HUES6 (cell line): ENCODE measurements around the gene PRDX5.
"Not testable (repeated sequence)": the region's sequence is repeated elsewhere in the genome, so short reads cannot be mapped to it uniquely, and the experiment has no call there.

Source experiments
- H3K27ac ChIP-seq: 2 replicates; pipeline ENCODE4 v1.7.0; 2013; ENCODE audit warnings: low read depth, mild to moderate bottlenecking, low read length, inconsistent platforms
- H3K27me3 ChIP-seq: 2 replicates; pipeline ENCODE4 v1.6.1; 2013; ENCODE audit warnings: low read length; ENCODE audit not compliant: control insufficient read depth, insufficient read depth
- H3K36me3 ChIP-seq: 2 replicates; pipeline ENCODE4 v1.6.1; 2013; ENCODE audit warnings: low read length; ENCODE audit not compliant: control insufficient read depth, insufficient read depth
- H3K4me1 ChIP-seq: 2 replicates; pipeline ENCODE4 v1.6.1; 2013; ENCODE audit warnings: low read length; ENCODE audit not compliant: control insufficient read depth, insufficient read depth
- H3K4me3 ChIP-seq: 2 replicates; pipeline ENCODE4 v1.5.1; 2013; ENCODE audit warnings: low read depth, low read length
- H3K9ac ChIP-seq: one replicate; pipeline ENCODE4 v1.6.1; 2013; ENCODE audit warnings: mild to moderate bottlenecking, low read length
- H3K9me3 ChIP-seq: 2 replicates; pipeline ENCODE4 v1.6.1; 2013; ENCODE audit warnings: low read depth, low read length; ENCODE audit not compliant: control insufficient read depth, insufficient read depth

PRDX5 gene

GRCh38 chr11:64299847-64300648 lies 17.9 kb upstream of the PRDX5 start, which contains the start of gene CATSPERZ:
Gene CATSPERZ (plus strand): TSS chr11:64300358. CDS start chr11:64300411, 53 bp downstream.
- H3K4me1 ChIP-seq, result peaks cover 15% of the 10 kb centered on the region
- H3K36me3 ChIP-seq, result no peaks in the 10 kb centered on the region
- peak within 1 kb of the TSS; percentile 50 for H3K4me3 ChIP-seq
- no peak within 1 kb of the TSS for H3K9ac ChIP-seq
- peaks cover 67% of the 10 kb centered on the region for H3K27me3 ChIP-seq
- H3K27ac ChIP-seq, result no peak within 1 kb of the TSS
- H3K9me3 ChIP-seq, result no peaks in the 10 kb centered on the region

- peaks cover 34% of the 10 kb centered on the region for H3K27me3 ChIP-seq
These were observed 14.6 kb upstream of the PRDX5 start for GRCh38 chr11:64303109-64304031.

DNA sequence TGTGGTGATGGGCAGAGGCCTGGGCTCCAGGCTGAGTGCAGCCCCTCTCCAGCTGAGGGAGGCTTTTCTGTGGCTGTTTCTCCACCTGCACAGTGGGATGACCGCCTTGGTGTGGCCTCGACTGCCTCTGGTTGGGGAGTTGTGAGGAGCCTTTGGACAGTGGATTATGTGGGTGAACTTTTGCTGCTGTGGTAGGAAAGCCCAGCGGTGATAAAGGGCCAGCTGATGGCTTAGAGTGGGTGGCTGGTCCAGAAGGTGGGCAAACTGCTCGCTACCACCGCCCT lies 13.9 kb upstream of the PRDX5 start:
- H3K36me3 ChIP-seq, result peaks cover 5% of the 10 kb centered on the region; the same call in 1 of the 2 replicates
- H3K27ac ChIP-seq, result no peak overlapping the region
- peaks cover 24% of the 10 kb centered on the region for H3K4me1 ChIP-seq
- H3K27me3 ChIP-seq, result peaks cover 28% of the 10 kb centered on the region
- H3K9ac ChIP-seq, result no peak overlapping the region
- H3K4me3 ChIP-seq, result peak overlapping the region; percentile 70
- no peaks in the 10 kb centered on the region for H3K9me3 ChIP-seq

More at GRCh38 chr11:64303109-64304031, 14.6 kb upstream of the PRDX5 start:
- no peak overlapping the region for H3K9ac ChIP-seq
- peaks cover 24% of the 10 kb centered on the region for H3K4me1 ChIP-seq
- H3K9me3 ChIP-seq, result no peaks in the 10 kb centered on the region
- H3K27ac ChIP-seq, result no peak overlapping the region
- peak overlapping the region; percentile 70; the same call in 1 of the 2 replicates for H3K4me3 ChIP-seq
- H3K36me3 ChIP-seq, result peaks cover 5% of the 10 kb centered on the region; the same call in 1 of the 2 replicates

GRCh38 chr11:64304316-64305072 lies 13.4 kb upstream of the PRDX5 start:
- peaks cover 24% of the 10 kb centered on the region for H3K4me1 ChIP-seq
- peak overlapping the region; percentile 90 for H3K27ac ChIP-seq
- H3K27me3 ChIP-seq, result peaks cover 23% of the 10 kb centered on the region
- H3K4me3 ChIP-seq, result peak overlapping the region; percentile 70
- peaks cover 5% of the 10 kb centered on the region; the same call in 1 of the 2 replicates for H3K36me3 ChIP-seq
- no peaks in the 10 kb centered on the region for H3K9me3 ChIP-seq
- peak overlapping the region; percentile 91 for H3K9ac ChIP-seq

GRCh38 chr11:64305075-64305690 lies 12.7 kb upstream of the PRDX5 start, which contains the start of gene ESRRA:
Gene ESRRA (plus strand): TSS chr11:64305524. CDS start chr11:64307180, 1,656 bp downstream.
- H3K27ac ChIP-seq, result peak within 1 kb of the TSS; percentile 90
- H3K9me3 ChIP-seq, result no peaks in the 10 kb centered on the region
- peaks cover 17% of the 10 kb centered on the region for H3K4me1 ChIP-seq
- peak within 1 kb of the TSS; percentile 91 for H3K9ac ChIP-seq
- peaks cover 5% of the 10 kb centered on the region; the same call in 1 of the 2 replicates for H3K36me3 ChIP-seq
- H3K27me3 ChIP-seq, result peaks cover 16% of the 10 kb centered on the region
- peak within 1 kb of the TSS; percentile 97 for H3K4me3 ChIP-seq

DNA sequence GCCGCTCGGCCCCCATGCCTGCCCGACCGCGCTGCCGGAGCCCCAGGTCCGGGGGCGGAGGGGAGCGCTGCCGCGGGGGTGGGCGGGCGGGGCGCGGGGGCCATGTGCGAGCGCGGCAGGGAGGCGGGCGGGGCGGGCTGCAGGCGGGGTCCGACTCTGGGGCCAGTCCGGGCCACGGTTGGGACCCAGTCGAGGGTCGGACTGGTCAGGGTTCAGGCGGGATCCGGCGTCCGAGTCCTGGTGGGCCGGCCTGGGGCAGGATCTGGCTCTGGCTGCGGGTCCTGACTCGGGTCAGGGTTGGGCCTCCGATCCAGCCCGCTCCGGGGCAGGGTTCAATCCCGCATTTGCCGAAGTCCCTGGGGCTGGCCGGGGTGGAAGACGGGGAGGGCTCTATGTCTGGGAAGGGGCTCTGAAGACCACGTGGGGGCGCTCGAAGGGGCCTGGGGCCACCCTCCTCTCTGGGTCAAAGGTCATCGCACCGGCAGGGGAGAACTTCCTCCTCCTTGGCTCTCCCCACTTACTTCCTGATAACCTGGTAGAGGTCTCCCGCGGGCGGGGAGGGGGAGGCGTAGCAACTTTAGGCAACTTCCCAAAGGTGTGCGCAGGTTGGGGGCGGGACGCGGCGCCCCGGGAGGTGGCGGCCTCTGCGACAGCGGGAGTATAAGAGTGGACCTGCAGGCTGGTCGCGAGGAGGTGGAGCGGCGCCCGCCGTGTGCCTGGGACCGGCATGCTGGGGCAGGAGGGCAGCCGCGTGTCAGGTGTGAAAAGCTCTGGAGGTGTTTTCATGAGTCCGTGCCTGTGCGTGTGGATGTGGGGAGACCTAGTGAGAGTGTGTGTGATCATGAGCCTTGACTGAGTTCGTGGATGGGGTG lies 12.0 kb upstream of the PRDX5 start:
- Histone ChIP-seq H3K27me3 (peaks cover 8% of the 10 kb centered on the region), H3K27ac (peak overlapping the region; percentile 57; the same call in 1 of the 2 replicates), H3K9ac (peak overlapping the region; percentile 82), H3K4me3 (peak overlapping the region; percentile 97), H3K4me1 (peaks cover 13% of the 10 kb centered on the region), H3K36me3 (peaks cover 6% of the 10 kb centered on the region; the same call in 1 of the 2 replicates), H3K9me3 (no peaks in the 10 kb centered on the region)

DNA sequence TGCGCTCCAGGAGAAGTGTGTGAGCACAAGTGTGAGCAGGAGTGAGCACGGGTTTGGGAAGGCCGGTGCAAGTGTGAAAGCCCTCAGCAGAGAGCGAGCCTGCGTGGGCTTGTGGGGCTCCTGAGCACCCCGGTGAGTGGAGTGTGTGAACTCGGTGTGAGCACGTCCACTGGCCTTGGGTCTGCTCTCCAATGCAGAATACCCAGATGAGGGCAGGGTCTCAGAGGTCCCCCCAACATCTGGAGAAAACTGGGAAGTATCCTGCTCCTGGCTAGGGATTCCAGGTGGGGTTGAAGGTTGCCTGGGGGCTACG lies 11.4 kb upstream of the PRDX5 start:
- peak overlapping the region; percentile 57; the same call in 1 of the 2 replicates for H3K27ac ChIP-seq

GRCh38 chr11:64306876-64307622 lies 10.9 kb upstream of the PRDX5 start:
- peaks cover 13% of the 10 kb centered on the region for H3K4me1 ChIP-seq
- H3K27me3 ChIP-seq, result no peaks in the 10 kb centered on the region
- peaks cover 8% of the 10 kb centered on the region; the same call in 1 of the 2 replicates for H3K36me3 ChIP-seq
- peak overlapping the region; percentile 97 for H3K4me3 ChIP-seq
- H3K27ac ChIP-seq, result 0 out of 2 replicates have a peak overlapping the region, but pooled peaks have one; percentile 57
- peak overlapping the region; percentile 82 for H3K9ac ChIP-seq
- H3K9me3 ChIP-seq, result no peaks in the 10 kb centered on the region

More for the DNA sequence above, 11.4 kb upstream of the PRDX5 start:
- peak overlapping the region; percentile 97 for H3K4me3 ChIP-seq
- H3K27me3 ChIP-seq, result peaks cover 5% of the 10 kb centered on the region
- H3K9ac ChIP-seq, result peak overlapping the region; percentile 82
- peaks cover 8% of the 10 kb centered on the region; the same call in 1 of the 2 replicates for H3K36me3 ChIP-seq
- H3K9me3 ChIP-seq, result no peaks in the 10 kb centered on the region
- peaks cover 13% of the 10 kb centered on the region for H3K4me1 ChIP-seq

GRCh38 chr11:64307795-64308194 lies 10.1 kb upstream of the PRDX5 start:
- peaks cover 12% of the 10 kb centered on the region for H3K36me3 ChIP-seq
- H3K4me3 ChIP-seq, H3K9me3 ChIP-seq, H3K27ac ChIP-seq, H3K9ac ChIP-seq, H3K27me3 ChIP-seq: not testable (repeated sequence)
- peaks cover 13% of the 10 kb centered on the region for H3K4me1 ChIP-seq
